HAP-1 (cell line): ENCODE results near the gene PGAM5.

Experiments used
- DNase-seq, 2 experiments: peaks; one replicate each; pipeline ENCODE4 v3.0.0-alpha.2; 2016 to 2020; ENCODE audit warnings: low spot score in 2 of 2
- H3K27me3 ChIP-seq: fragments of 250-450 bp; sonication (Bioruptor Pico); 2 replicates; pipeline ENCODE4 v1.5.1; 2020; ENCODE audit warnings: low read depth, mild to moderate bottlenecking, moderate library complexity
- H3K36me3 ChIP-seq: fragments of 250-450 bp; sonication (Bioruptor Pico); replicated peaks from 2 replicates; pipeline ENCODE4 v1.5.1; 2020; ENCODE audit warnings: mild to moderate bottlenecking
- H3K4me1 ChIP-seq: fragments of 250-450 bp; sonication (Bioruptor Pico); 2 replicates; pipeline ENCODE4 v1.5.1; 2020; ENCODE audit warnings: mild to moderate bottlenecking
- H3K4me3 ChIP-seq: fragments of 250-450 bp; sonication (Bioruptor Pico); 2 replicates; pipeline ENCODE4 v1.5.1; 2020; ENCODE audit warnings: mild to moderate bottlenecking, moderate library complexity
- H3K9me3 ChIP-seq: fragments of 250-450 bp; sonication (Bioruptor Pico); 2 replicates; pipeline ENCODE4 v1.5.1; 2020; ENCODE audit warnings: mild to moderate bottlenecking, moderate library complexity
- in situ Hi-C: fragments of 300-500 bp; cut with MboI; formaldehyde crosslinking; loops from 3 replicates; pipeline ENCODE4 v1.14.3; 2020; ENCODE audit warnings: low sequenced_read_pairs, inconsistent platforms, mixed read lengths

The PGAM5 gene

DNA sequence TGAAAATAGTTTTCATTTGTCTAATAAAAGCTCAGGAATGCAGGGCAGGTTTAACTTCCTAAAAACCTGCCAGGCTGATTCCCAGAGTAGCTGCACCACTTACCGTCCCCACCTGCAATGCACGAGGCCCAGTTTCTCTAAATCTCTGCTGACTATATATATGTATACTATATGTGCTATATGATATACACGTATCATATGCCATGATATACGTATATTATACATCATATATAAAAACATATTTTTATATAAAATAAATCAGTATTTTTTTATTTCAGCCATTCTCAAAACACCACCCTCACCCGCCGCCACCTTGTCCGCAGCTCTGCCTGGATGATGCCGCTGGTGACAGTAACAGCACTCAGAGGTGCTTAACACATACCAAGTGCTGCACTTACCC lies 48.7 kb downstream of the PGAM5 start:
- Histone ChIP-seq H3K27me3 (no peaks in the 10 kb centered on the region), H3K4me3 (no peak overlapping the region; the same call in 1 of the 2 replicates), H3K36me3 (peaks cover 22% of the 10 kb centered on the region), H3K9me3 (no peaks in the 10 kb centered on the region), H3K4me1 (peaks cover 5% of the 10 kb centered on the region; the same call in 1 of the 2 replicates)
- DNase-seq = no peak
- in situ Hi-C loops = no loop called here

DNA sequence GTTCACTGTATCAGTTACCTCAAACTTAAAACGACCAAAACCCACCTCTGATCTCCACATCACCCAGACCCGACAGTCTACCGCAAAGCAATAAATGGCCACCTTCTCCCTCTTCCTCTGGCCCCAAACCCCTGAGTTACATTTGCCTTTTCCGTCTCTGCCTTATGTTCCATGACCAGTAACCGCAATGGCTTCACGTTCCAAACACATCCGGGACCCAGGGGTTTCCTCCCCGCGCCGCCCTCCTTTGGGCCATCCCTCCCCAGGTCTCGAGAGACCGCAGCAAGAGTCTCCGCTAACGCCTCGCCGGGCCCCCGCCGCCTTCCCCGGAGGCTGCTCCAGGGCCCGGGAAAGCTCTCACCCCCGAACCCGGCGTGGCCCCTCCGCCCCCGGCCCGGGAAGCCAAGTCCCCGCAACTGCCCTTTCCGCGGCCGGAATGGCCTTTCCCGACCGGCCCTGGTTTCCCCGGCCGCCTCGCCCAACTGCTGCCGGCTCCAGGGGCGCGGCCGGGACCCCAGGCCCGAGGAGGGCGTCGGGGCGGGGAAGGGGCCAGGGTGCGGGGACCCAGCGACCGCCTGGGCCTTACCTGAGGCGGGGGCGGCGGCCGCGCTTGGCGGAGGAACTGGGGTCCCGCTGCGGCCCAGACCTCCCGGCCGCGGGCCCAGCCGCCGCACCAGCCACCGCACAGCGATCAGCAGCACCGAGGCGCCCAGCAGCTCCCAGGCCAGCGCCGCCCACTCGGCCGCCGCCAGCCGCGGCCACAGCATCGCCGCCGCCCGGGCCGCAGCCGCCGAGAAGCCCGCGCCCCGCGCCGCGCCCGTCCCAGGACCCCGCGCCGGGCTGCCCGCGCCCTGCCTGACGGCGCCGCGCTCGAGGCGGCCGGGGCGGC lies 50.6 kb downstream of the PGAM5 start, which contains the start of gene ANKLE2:
TSS of gene ANKLE2 (minus strand) at position 801 of the 889 bp plus-strand sequence. CDS start at position 767, 34 bp downstream.
- DNase-seq = peak; percentile 4 to 52
- no peaks in the 10 kb centered on the region for H3K27me3 ChIP-seq
- H3K36me3 ChIP-seq = peaks cover 11% of the 10 kb centered on the region
- in situ Hi-C loops = no loop called here
- peak within 1 kb of the TSS; percentile 82 for H3K4me3 ChIP-seq
- H3K4me1 ChIP-seq = peaks cover 5% of the 10 kb centered on the region; the same call in 1 of the 2 replicates
- no peaks in the 10 kb centered on the region for H3K9me3 ChIP-seq

DNA sequence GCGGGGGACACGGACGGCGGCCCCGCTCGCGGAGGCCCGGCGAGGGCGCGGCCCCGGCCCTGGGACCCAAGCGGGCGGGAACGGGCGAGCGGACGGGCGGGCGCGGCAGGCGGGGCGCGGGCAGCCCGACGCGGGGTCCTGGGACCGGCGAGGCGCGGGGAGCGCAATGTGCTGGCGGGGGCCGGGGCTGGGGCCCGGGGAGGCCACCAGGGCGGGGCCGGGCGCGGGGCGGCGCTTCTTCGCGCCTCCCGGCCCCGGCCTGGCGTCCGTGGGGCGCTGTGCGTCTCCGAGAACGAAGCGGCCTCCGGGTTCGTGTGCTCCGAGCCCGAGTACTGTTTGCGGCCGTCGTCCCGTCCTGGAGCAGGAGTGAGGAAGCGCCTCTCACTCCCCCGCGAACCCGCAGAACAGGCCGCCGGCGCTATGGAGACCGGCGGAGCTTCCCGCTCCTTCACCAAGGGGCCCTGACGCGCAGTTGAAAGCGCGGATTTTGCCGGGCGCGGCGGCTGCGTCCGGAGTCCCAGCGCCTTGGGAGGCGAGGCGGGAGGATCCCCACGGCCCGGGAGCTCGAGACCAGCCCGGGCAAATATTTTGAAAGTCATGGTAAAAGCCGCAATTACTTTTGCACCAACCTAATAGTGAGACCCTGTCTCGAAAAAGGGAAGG lies 51.4 kb downstream of the PGAM5 start:
- Histone ChIP-seq H3K9me3 (no peaks in the 10 kb centered on the region), H3K27me3 (no peaks in the 10 kb centered on the region), H3K4me3 (peak overlapping the region; percentile 74), H3K4me1 (peaks cover 5% of the 10 kb centered on the region; the same call in 1 of the 2 replicates), H3K36me3 (peaks cover 10% of the 10 kb centered on the region)
- peak; percentile 73 to 87 for DNase-seq
- in situ Hi-C loops = no loop called here

DNA sequence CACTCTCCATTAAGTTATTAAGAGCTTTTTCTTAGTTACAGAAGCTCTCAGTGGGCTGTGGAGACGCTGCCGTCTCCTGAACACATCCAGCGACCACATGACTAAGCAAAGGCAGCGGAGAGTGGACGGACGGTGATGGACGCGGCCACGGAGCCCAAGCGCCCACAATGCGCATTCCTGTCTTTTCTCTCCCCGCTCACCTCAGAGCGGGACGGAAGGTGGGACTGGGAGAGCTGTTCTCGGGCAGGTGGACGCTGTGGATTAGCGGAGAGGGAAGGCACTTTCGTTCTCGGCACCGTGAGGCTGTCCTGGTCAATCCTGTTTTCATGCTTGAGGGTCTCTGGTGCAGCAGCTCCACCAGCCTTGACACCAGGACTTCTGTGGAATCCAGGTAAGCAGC lies 53.6 kb downstream of the PGAM5 start:
- Histone ChIP-seq H3K36me3 (peaks cover 12% of the 10 kb centered on the region), H3K27me3 (no peaks in the 10 kb centered on the region), H3K4me3 (no peak overlapping the region), H3K9me3 (no peaks in the 10 kb centered on the region), H3K4me1 (peaks cover 5% of the 10 kb centered on the region; the same call in 1 of the 2 replicates)
- in situ Hi-C loops = no loop called here
- DNase-seq = no peak

DNA sequence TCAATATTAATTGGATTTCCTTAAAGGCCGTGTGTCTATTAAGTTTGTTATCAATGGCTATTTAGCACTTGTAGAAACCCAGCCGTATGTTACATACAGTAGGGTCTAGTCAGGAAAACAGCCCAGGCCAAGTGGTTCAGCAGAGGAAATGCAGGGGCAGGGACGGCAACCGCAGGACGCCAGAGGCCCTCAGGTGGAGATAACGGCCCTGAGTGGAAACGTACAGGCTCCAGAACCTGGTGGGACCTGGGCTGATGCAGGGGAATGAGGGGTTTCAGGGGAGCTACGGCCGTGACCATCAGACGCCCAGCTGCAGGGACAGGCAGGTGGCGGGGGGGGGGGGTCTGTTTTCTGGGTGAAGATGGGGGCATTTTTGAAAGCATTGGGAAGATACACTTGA lies 54.7 kb downstream of the PGAM5 start:
- Histone ChIP-seq H3K36me3 (peaks cover 15% of the 10 kb centered on the region; the same call in 1 of the 2 replicates), H3K4me1 (peaks cover 2% of the 10 kb centered on the region; the same call in 1 of the 2 replicates), H3K27me3 (no peaks in the 10 kb centered on the region), H3K4me3 (no peak overlapping the region), H3K9me3 (no peaks in the 10 kb centered on the region)
- in situ Hi-C loops = no loop called here
- DNase-seq = no peak

DNA sequence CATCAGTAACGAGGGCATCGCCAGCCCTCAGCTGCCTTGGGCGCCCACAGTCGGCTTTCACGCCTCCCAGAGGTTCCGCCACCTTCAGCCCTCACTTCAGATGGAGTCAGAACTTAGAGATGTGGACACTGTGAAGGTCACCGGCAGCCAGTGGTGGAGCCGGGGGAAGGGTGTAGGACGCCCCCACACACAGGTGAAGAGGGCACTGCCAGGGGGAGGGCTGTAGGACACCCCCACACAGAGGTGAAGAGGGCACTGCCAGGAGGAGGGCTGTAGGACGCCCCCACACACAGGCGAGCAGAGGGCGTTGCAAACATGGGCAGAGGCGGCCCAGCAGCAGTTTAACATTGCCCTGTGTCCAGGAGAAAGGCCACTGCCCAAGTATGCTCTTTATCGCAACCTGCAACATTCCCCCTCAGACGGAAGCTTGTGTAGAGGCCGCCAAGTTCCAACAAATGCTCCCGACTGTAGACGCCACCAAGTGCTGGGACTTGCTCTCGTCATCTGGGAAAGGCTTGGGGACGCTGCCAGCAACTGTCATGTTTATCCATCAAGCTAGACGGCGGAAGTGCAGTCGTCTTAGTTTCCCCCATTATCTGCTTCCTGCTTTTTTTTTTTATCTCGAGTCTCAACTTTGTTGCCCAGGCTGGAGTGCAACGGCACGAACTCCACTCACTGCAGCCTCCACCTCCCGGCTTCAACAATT lies 55.9 kb downstream of the PGAM5 start:
- no peaks in the 10 kb centered on the region for H3K4me1 ChIP-seq
- no peak for DNase-seq

DNA sequence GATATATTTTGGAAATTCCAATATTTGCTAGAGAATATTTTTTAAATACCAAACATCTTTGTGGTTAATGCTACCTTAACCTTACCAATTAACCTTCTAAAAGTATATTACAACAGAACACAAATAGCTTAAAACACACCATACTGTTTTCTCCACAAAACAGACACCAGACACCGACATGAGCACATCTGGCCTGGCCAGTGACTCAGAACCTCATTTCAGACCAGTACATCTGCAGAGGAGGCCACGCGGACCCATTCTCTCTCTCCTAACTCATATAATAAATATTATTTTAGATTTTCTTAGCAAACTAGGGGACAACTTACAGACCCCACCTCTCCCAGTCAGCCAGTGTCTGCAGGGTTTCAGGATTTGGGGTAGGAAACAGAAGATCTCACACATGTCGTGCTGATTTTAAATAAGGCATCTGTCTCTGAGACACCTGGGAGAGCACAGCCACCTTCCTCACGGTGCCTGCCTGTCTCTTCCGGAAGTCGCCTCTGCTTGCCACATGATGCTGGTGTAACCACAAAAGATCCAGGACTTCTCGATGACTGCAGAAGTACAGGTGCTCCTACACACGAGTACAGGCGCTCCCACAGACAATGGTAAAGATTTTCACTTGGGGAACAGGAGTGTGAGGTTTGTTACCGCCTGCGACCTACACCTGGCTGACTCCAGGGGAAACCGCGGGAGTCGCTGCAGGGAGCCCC lies 60.6 kb downstream of the PGAM5 start:
- H3K4me1 ChIP-seq = no peaks in the 10 kb centered on the region
- no peaks in the 10 kb centered on the region for H3K9me3 ChIP-seq
- no peak overlapping the region for H3K4me3 ChIP-seq
- no peaks in the 10 kb centered on the region for H3K27me3 ChIP-seq
- in situ Hi-C loops = no loop called here
- no peak for DNase-seq
- H3K36me3 ChIP-seq = peaks cover 42% of the 10 kb centered on the region

More for the DNA sequence above, 55.9 kb downstream of the PGAM5 start:
- H3K9me3 ChIP-seq = no peaks in the 10 kb centered on the region
- H3K4me3 ChIP-seq = no peak overlapping the region
- no peaks in the 10 kb centered on the region for H3K27me3 ChIP-seq
- in situ Hi-C loops = no loop called here
- H3K36me3 ChIP-seq = peaks cover 14% of the 10 kb centered on the region
